ENCODE results near the gene RPL26.
"Not testable (repeated sequence)": the region's sequence is repeated elsewhere in the genome, so short reads cannot be mapped to it uniquely, and the experiment has no call there.

RPL26 gene

DNA sequence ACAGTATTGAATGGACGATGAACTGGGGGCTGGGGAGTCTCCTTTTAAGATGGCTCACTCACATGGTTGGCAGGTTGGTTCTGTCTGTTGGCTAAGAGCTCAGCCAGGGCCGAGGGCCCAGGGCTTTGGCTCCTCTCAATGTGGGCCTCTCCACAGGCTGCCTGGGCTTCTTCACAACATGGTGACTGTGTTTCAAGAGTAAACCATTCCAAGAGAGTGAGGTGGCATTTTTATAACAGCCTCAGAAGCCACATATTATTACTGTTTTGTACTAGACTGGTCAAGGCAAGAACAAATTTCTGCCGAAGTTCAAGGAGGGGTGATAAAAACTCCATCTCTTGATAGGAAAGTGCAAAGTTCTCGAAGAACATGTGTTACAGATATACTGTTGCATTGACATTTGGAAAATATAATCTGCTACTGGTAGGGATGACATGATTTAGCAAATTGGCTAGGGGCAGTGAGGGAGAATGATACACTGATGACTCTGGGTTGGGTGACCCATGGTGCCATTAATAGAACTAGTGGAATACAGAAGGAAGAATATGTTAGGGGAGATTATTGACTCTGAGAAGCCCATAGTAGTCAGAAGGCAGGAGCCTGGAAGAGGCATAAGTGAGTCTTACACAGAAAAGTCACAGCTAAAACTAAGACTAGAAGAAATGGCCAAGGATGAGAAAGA lies 20.2 kb downstream of the RPL26 start:
- DNase-seq: no peak

DNA sequence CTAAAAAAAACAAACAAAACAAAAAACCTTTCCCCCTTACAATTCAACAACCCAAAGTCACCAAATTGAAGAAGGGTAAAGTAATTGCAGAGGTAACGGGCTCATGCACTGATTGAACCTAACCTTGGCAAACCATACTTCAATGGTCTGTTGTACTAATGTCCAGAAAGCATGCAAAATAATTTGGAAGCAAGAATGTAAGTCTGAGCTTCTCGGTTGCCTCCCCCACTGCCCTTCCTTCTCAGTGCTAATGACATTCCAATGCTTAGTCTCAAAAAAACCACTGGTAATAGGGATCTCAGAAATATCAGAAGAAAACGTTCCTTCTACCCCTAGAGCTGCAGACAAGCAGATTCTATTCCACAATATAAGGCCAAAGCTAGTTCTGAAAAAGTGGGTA lies 22.2 kb downstream of the RPL26 start:
- no peak for DNase-seq

DNA sequence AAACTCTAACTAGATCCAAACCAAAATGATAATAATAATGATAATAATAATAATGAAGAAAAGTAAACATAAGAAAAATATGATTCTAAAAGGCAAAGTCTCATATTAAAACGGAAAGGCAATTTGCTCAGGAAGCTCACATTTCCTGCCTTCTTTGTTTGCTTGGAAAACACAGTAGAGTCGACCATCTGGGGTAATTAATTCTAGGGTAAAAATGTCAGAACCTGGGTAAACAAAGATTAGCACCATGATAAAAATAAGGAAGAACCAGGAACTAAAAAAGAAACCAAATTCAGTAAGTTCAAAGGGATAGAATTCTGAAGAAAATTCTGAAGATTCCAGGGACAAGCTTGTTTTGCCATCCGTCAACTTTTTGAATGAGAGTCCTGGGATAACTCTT lies 22.7 kb downstream of the RPL26 start:
- no peak for DNase-seq

GRCh38 chr17:8359769-8360168 lies 23.2 kb downstream of the RPL26 start:
- DNase-seq: no peak

GRCh38 chr17:8357910-8358309 lies 25.1 kb downstream of the RPL26 start:
- no peak for DNase-seq

GRCh38 chr17:8354236-8354635 lies 28.8 kb downstream of the RPL26 start:
- no peak for DNase-seq

DNA sequence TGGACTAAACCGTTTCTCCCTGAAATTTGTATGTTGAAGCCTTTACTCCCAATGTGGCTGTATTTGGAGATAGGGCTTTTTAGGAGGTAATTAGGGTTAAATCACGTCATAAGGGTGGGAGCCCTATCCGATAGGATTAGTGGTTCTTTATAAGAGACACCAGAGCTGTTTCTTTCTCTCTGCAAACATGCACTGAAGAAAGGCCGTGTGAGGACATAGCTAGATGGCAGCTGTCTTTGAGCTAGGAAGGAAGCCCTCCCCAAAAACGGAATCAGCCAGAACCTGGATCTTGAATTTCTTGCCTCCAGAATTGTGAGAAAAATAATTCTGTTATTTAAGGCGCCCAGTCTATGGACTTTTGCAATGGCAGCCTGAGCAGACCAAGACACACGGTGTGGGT lies 29.3 kb downstream of the RPL26 start:
- DNase-seq: no peak

DNA sequence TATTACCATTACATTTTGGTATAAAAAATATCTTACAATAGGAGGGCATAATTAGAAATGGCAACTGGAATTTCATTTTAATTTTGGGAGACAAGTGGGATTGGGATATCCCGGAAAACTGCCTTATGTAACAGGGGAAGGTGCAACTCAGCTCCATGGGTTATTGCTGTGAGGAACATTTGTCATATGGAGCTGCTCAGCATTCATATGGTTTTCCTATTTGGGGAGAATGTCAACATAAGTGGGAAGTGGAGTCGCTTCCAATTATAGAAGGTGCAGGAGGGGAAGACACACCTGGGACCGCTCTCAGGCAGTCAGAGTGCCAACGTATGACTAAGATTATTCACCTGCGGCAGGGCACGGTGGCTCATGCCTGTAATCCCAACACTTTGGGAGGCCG lies 32.7 kb downstream of the RPL26 start:
- DNase-seq: no peak

DNA sequence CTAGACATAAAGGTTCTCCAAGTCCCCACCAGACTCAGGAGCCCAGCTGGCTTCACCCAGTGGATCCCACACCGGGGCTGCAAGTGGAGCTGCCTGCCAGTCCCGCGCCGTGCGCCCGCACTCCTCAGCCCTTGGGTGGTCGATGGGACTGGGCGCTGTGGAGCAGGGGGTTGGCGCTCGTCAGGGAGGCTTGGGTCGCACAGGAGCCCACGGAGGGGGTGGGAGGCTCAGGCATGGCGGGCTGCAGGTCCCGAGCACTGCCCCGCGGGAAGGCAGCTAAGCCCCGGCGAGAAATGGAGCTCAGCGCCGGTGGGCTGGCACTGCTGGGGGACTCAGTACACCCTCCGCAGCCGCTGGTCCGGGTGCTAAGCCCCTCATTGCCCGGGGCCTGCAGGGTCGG lies 36.0 kb downstream of the RPL26 start:
- not testable (repeated sequence) for DNase-seq

DNA sequence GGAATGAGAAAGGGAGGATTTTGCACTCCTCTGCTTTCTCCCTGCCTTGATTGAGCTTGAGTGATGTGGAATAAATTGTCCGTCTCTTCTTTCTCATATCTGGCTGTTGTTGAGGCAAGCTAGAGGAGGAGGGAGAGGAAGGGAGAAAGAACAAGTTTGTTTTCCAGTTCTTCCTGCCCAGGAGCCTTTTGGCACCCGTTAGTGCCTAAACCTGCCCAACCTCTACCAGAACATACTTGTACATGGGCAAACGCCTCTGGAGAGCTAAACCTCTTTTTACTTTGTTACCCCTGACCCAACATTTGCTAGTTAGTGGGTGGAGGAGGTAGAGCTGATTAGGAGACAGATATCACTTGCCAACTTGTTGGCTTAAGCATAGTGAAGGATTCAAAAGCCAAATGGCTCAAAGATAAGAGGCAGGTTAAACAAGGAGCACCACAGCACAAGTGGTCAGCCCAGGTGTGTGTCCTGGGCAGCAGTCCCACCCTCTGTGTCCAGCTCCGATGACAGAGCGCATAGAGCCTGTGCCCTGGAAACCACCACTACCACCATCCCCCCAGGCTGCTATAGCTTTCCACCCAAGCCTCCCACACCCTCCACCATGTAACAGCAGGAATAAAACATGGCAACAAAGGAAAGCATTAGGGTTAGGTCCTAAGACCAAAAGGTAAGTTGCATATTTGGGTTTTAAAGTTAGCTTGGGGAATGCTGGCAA lies 36.9 kb downstream of the RPL26 start:
- DNase-seq: no peak

GRCh38 chr17:8345052-8345690 lies 37.8 kb downstream of the RPL26 start:
- no peak for DNase-seq

GRCh38 chr17:8341456-8341855 lies 41.5 kb downstream of the RPL26 start:
- DNase-seq: no peak

DNA sequence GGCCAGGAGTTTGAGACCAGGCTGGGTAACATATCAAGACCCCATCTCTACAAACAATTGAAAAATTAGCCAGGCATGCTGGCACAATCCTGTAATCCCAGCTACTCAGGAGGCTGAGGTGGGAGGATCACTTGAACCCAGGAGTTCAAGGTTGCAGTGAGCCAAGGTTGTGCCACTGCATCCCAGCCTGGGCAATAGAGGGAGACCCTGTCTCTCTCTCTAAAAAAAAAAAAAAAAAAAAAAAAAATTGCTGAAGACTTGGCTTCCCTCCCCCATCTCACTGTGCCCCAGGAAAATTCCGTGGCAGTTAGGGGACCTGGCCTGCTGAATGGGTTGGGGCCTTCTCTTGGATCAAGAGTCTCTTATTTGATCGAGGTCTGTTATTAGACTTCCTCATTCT lies 43.5 kb downstream of the RPL26 start, which contains the start of gene ODF4:
ODF4 (plus strand) TSS at position 301 of the 400 bp plus-strand sequence. CDS start 212 bp downstream, outside the sequence.
- no peak for DNase-seq

DNA sequence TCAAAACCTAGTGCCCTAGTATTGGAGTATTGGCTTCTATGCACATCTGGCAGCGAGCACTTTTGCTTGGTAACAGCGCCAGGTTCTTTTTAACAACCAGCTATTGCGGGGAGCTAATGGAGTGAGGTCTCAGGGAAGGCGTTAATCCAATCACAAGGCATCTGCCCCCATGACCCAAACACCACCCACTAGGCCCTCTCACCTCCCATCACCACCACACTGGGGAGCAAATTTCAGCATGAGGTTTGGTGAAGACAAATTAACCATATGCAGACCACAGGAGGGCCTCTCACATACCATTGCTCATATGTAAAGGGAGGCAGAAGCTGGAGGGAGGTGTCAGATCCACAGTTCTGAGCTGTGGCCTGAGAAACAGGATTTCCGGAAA lies 44.2 kb downstream of the RPL26 start:
- no peak for DNase-seq

DNA sequence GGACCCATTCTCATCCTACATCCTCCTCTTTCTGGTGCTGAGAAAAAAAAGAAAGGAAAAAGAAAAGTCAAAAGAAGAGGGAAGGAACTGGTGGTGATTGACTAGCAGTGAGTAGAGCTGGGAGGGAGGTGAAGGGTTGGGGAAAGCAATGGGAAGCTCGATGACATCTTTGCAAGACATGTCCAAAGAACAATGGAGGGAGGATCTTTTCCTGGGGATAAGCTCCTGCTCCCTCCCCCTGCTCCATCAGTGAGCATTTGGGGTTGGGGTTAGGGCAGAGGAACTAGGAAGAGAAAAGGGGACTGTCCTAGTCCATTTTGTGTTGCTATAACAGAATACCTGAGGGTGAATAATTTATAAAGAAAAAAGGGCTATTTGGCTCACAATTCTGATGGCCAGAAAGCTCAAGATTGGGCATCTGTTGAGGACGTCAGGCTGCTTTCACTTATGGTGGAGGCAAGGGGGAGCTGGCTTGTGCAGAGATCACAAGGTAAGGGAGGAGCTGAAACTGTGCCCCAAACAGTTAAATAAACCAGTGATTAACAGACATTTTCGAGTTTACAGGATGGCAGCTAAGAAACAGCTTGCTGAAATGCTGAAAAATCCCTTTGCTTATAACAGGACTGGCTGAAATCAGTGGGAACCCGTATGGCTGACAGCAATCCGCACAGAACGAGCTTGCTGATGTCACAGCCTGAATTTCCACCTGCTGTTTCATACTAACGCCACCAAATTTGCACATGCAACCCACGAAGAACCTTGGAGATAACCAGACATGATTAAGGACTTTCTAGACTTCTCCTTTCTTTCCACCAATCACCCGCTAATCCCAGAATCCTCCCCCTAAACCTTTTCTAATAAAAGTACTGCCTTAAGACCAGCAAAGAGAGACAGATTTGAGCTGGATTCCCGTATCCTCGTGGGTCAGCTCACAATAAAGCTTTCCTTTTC lies 44.9 kb downstream of the RPL26 start:
- DNase-seq: peak in 1 of 2 donors; percentile 1

- no peak for DNase-seq
Observed at GRCh38 chr17:8333281-8333680, 49.7 kb downstream of the RPL26 start.

- DNase-seq: no peak
Observed at GRCh38 chr17:8332688-8333087, 50.3 kb downstream of the RPL26 start.

- DNase-seq: no peak
Observed at GRCh38 chr17:8332128-8332527, 50.9 kb downstream of the RPL26 start.
